B cell (primary cell): ENCODE measurements around the gene EYS.

ENCODE experiments used
- EZH2 ChIP-seq: IDR thresholded peaks from 2 replicates; pipeline ENCODE4 v1.6.1; 2012; ENCODE audit warnings: borderline replicate concordance, low read depth, mild to moderate bottlenecking, moderate library complexity, low read length; ENCODE audit not compliant: insufficient read depth, poor library complexity, severe bottlenecking
- TF ChIP-seq, protein P1 (sequence below): fragments of 200-600 bp; IDR thresholded peaks from one replicate; pipeline ENCODE4 v1.8.0; 2022; ENCODE audit warnings: antibody characterized with exemption, mild to moderate bottlenecking

DNA sequence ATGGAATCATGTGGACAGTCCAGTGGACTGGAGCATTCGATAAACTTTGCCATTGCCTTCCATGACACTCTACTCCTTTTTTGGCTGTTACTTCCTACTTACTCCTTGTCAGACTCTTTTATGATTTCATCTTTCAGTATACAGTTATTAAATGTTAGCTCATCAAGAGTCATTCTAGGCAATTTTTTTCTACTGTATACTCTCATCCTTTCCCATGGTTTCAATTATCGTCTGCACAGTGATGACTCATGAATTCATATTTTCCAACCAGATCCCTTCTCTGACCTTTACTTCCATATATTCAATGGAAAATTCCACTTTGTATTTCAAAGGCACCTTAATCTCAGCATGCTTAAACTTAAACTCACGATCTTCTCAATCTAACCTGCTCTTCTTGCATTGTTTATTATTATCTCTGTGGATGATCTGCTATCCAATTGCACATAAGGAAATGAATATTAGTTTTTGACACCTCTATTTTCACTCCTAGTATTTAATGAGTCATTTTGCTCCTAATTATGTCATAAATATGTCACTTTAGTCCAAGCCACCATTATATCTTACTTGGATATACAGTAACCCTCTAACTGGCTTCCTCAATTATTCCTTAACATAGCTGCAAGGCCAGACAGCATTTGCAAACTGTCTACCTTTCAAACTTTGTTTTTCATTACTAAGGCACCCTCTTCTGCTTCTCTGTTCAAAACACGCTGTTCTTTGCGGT lies 1643.9 kb downstream of the EYS start:
- TF ChIP-seq, protein P1, sequence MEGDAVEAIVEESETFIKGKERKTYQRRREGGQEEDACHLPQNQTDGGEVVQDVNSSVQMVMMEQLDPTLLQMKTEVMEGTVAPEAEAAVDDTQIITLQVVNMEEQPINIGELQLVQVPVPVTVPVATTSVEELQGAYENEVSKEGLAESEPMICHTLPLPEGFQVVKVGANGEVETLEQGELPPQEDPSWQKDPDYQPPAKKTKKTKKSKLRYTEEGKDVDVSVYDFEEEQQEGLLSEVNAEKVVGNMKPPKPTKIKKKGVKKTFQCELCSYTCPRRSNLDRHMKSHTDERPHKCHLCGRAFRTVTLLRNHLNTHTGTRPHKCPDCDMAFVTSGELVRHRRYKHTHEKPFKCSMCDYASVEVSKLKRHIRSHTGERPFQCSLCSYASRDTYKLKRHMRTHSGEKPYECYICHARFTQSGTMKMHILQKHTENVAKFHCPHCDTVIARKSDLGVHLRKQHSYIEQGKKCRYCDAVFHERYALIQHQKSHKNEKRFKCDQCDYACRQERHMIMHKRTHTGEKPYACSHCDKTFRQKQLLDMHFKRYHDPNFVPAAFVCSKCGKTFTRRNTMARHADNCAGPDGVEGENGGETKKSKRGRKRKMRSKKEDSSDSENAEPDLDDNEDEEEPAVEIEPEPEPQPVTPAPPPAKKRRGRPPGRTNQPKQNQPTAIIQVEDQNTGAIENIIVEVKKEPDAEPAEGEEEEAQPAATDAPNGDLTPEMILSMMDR = no peak
- no peak for TF ChIP-seq EZH2
